NCI-H1105 (cell line): Measurements from ENCODE around the gene NPY4R2.
"Not testable (repeated sequence)": the region's sequence is repeated elsewhere in the genome, so short reads cannot be mapped to it uniquely, and the experiment has no call there.

Source experiments
- DNase-seq: peaks from one replicate; lab custom pipeline; 2025; lab: John Stamatoyannopoulos, UW

Gene NPY4R2

GRCh38 chr10:47933462-47933861 is 15.0 kb downstream of the NPY4R2 start:
- DNase-seq, result not testable (repeated sequence)

- not testable (repeated sequence) for DNase-seq
These were observed 18.3 kb downstream of the NPY4R2 start for GRCh38 chr10:47936772-47937228.

GRCh38 chr10:47937634-47938033 is 19.2 kb downstream of the NPY4R2 start:
- DNase-seq, result not testable (repeated sequence)

- not testable (repeated sequence) for DNase-seq
These were observed 22.4 kb downstream of the NPY4R2 start for GRCh38 chr10:47940821-47941220.

GRCh38 chr10:47941379-47941778 is 22.9 kb downstream of the NPY4R2 start:
- DNase-seq, result not testable (repeated sequence)

- not testable (repeated sequence) for DNase-seq
These were observed 24.0 kb downstream of the NPY4R2 start for GRCh38 chr10:47942351-47943019.

- DNase-seq, result not testable (repeated sequence)
These were observed 24.9 kb downstream of the NPY4R2 start for GRCh38 chr10:47943328-47943727.

- DNase-seq, result not testable (repeated sequence)
These were observed 29.0 kb downstream of the NPY4R2 start for GRCh38 chr10:47947424-47947823.

GRCh38 chr10:47957158-47957557 is 38.7 kb downstream of the NPY4R2 start:
- DNase-seq, result not testable (repeated sequence)

GRCh38 chr10:47959677-47960076 is 41.2 kb downstream of the NPY4R2 start:
- not testable (repeated sequence) for DNase-seq

- not testable (repeated sequence) for DNase-seq
These were observed 42.2 kb downstream of the NPY4R2 start for GRCh38 chr10:47960699-47961098.

- DNase-seq, result not testable (repeated sequence)
These were observed 44.3 kb downstream of the NPY4R2 start for GRCh38 chr10:47962785-47963184.

- not testable (repeated sequence) for DNase-seq
These were observed 46.0 kb downstream of the NPY4R2 start for GRCh38 chr10:47964280-47965063.

- DNase-seq, result not testable (repeated sequence)
These were observed 50.5 kb downstream of the NPY4R2 start for GRCh38 chr10:47968988-47969387.

GRCh38 chr10:47970047-47970446 is 51.6 kb downstream of the NPY4R2 start:
- not testable (repeated sequence) for DNase-seq

GRCh38 chr10:47971598-47971997 is 53.1 kb downstream of the NPY4R2 start:
- not testable (repeated sequence) for DNase-seq

- DNase-seq, result not testable (repeated sequence)
These were observed 53.6 kb downstream of the NPY4R2 start for GRCh38 chr10:47972077-47972476.
